K562 (cell line): Measurements from ENCODE around the gene VWA7. TPM values are rescaled to one million over a fixed set of nuclear protein-coding genes. Genes with fewer than 3 reads are reported as not detected.
A peak's percentile ranks its signal among the peaks of the same experiment; 100 is the strongest.

Experiments
- ATAC-seq: fragments of 200-7000 bp; cut with Tn5 transposase; 3 replicates; pipeline ENCODE4 v1.9.1; 2020; ENCODE audit warnings: moderate library complexity
- BruUV-seq: library from RNA; stranded (reverse); fragments of 400-500 nt; replicated peaks from 2 replicates; lab custom pipeline; 2021; lab: Mats Ljungman, UMichigan
- CTCF ChIA-PET: fragments of 300-600 bp; formaldehyde crosslinking; extraction: SDS; loops from one replicate; lab custom pipeline; 2021; ENCODE audit warnings: low intra/inter-chr PET ratio; lab: Yijun Ruan, JAX
- POLR2A ChIA-PET: fragments of 300-600, 350-650 bp; sonication (Branson Sonifier 250); formaldehyde crosslinking; extraction: SDS; loops from one replicate; lab custom pipeline; 2021; ENCODE audit warnings: antibody characterized with exemption, inconsistent platforms; lab: Yijun Ruan, JAX
- DNase-seq, 4 experiments: peaks; one replicate each; pipeline versions ENCODE4 v3.0.0 to v3.0.0-alpha.2; 2011 to 2018; ENCODE audit warnings: low spot score in 3 of 4, mixed read lengths in 3 of 4; ENCODE audit errors: extremely low read depth in 1 of 4
- FAIRE-seq: peaks from 2 replicates; lab custom pipeline; 2011; peaks lifted over from hg19 to GRCh38; lab: Jason Lieb, UNC
- H2AFZ ChIP-seq: 2 replicates; pipeline ENCODE4 v1.6.0; 2011; ENCODE audit warnings: low read depth, low read length, control low read depth, inconsistent platforms
- H3K27ac ChIP-seq: fragments of 200-600 bp; 3 replicates; pipeline ENCODE4 v1.8.0; 2011; ENCODE audit warnings: low read depth, mild to moderate bottlenecking, control low read depth, inconsistent platforms, low read length, moderate library complexity, mixed read lengths; ENCODE audit errors: extremely low read depth
- H3K27me3 ChIP-seq, 2 experiments: fragments of 300-600 bp in 1 of 2; 2 replicates in 1 of 2; 3 replicates in 1 of 2; pipeline versions ENCODE4 v1.6.0 to v1.8.0; 2011; ENCODE audit warnings: inconsistent platforms in 2 of 2, low read length in 2 of 2, mild to moderate bottlenecking in 1 of 2, mixed read lengths in 1 of 2, moderate library complexity in 1 of 2; ENCODE audit not compliant: control insufficient read depth in 2 of 2, insufficient read depth in 2 of 2
- H3K36me3 ChIP-seq: fragments of 300-600 bp; 3 replicates; pipeline ENCODE4 v1.8.0; 2011; ENCODE audit warnings: mild to moderate bottlenecking, low read length, inconsistent platforms; ENCODE audit not compliant: control insufficient read depth, insufficient read depth
- H3K4me1 ChIP-seq, 2 experiments: fragments of 200-600 bp in 1 of 2; replicated peaks in 1 of 2; 2 replicates in 1 of 2; 3 replicates in 1 of 2; pipeline versions ENCODE4 v1.5.1 to v1.8.0; 2011; ENCODE audit warnings: inconsistent platforms in 2 of 2, low read length in 2 of 2, mild to moderate bottlenecking in 1 of 2, mixed read lengths in 1 of 2, moderate library complexity in 1 of 2; ENCODE audit not compliant: control insufficient read depth in 2 of 2, insufficient read depth in 2 of 2
- H3K4me2 ChIP-seq: 2 replicates; pipeline ENCODE4 v1.6.1; 2011; ENCODE audit warnings: low read length, control low read depth, inconsistent platforms, mixed read lengths; ENCODE audit not compliant: insufficient read depth
- H3K4me3 ChIP-seq: fragments of 200-600 bp; sonication (generic), shearing (Covaris generic); 2 replicates; pipeline ENCODE4 v1.5.1; 2016; ENCODE audit warnings: control low read depth, inconsistent platforms
- H3K79me2 ChIP-seq: fragments of 200-600 bp; 3 replicates; pipeline ENCODE4 v1.8.0; 2011; ENCODE audit warnings: low read length, inconsistent platforms; ENCODE audit not compliant: control insufficient read depth, insufficient read depth
- H3K9ac ChIP-seq, 2 experiments: 2 replicates each; pipeline versions ENCODE4 v1.6.0 to v1.6.1; 2011; ENCODE audit warnings: low read depth in 2 of 2, low read length in 2 of 2, control low read depth in 1 of 2, inconsistent platforms in 1 of 2, mild to moderate bottlenecking in 1 of 2, mixed read lengths in 1 of 2; ENCODE audit not compliant: insufficient read depth in 1 of 2
- H3K9me1 ChIP-seq: one replicate; pipeline ENCODE4 v1.6.0; 2011; ENCODE audit warnings: inconsistent platforms, mild to moderate bottlenecking, low read length, moderate library complexity; ENCODE audit not compliant: control insufficient read depth, insufficient read depth
- H3K9me3 ChIP-seq: replicated peaks from 2 replicates; pipeline ENCODE4 v1.5.1; 2011; ENCODE audit warnings: low read depth, low read length, inconsistent platforms; ENCODE audit not compliant: control insufficient read depth, insufficient read depth
- H4K20me1 ChIP-seq: replicated peaks from 2 replicates; pipeline ENCODE4 v1.6.1; 2011; ENCODE audit warnings: low read length, inconsistent platforms, mixed read lengths; ENCODE audit not compliant: control insufficient read depth, insufficient read depth
- ARID3B ChIP-seq: fragments of 250-450 bp; sonication (Bioruptor Pico); IDR thresholded peaks from 2 replicates; pipeline ENCODE4 v1.4.0; 2020; ENCODE audit warnings: borderline replicate concordance
- BRCA1 ChIP-seq, 2 experiments: fragments of 450-650 bp in 1 of 2; sonication (generic) in 1 of 2; formaldehyde crosslinking in 1 of 2; IDR thresholded peaks; 2 replicates each; pipeline versions ENCODE4 v1.5.0 to v1.6.1; 2017 to 2020; ENCODE audit warnings: mild to moderate bottlenecking in 1 of 2, missing genetic modification reagents in 1 of 2
- CC2D1A ChIP-seq: fragments of 450-650 bp; IDR thresholded peaks from 2 replicates; pipeline ENCODE4 v1.6.1; 2017; ENCODE audit warnings: mild to moderate bottlenecking
- GABPB2 ChIP-seq: fragments of 250-450 bp; sonication (Bioruptor Pico); conservative IDR thresholded peaks from 2 replicates; pipeline ENCODE4 v1.5.1; 2021; ENCODE audit warnings: mild to moderate bottlenecking
- POLR2A ChIP-seq: fragments of 450-650 bp; conservative IDR thresholded peaks from 2 replicates; pipeline ENCODE4 v1.6.1; 2016
- POLR2G ChIP-seq: fragments of 200-400 bp; formaldehyde crosslinking; IDR thresholded peaks from 2 replicates; pipeline ENCODE4 v1.6.1; 2017; ENCODE audit warnings: low read depth, mild to moderate bottlenecking, antibody characterized with exemption, low read length, moderate library complexity
- RCOR1 ChIP-seq, 2 experiments: IDR thresholded peaks; 2 replicates each; pipeline ENCODE4 v1.6.1; 2012; ENCODE audit warnings: low read depth in 2 of 2, low read length in 2 of 2, borderline replicate concordance in 1 of 2, improper control_type of control experiment in 1 of 2
- SIN3B ChIP-seq: fragments of 450-650 bp; IDR thresholded peaks from 2 replicates; pipeline ENCODE4 v1.6.1; 2017; ENCODE audit warnings: low read depth, mild to moderate bottlenecking, moderate library complexity
- YBX1 ChIP-seq: fragments of 450-650 bp; IDR thresholded peaks from 2 replicates; pipeline ENCODE4 v1.7.1; 2016; ENCODE audit warnings: mild to moderate bottlenecking
- WGBS: fragments of 100-300 bp; shearing (Covaris generic); methylation state at CpG from one replicate; pipeline ENCODE4 v1.1.6; 2016; ENCODE audit warnings: low coverage, mixed read lengths; ENCODE audit not compliant: insufficient coverage; ENCODE audit errors: missing lambda C conversion rate; 5-methylcytosine and 5-hydroxymethylcytosine counted together
- in situ Hi-C: fragments of 300-500 bp; cut with MboI; formaldehyde crosslinking; loops from 4 replicates; pipeline ENCODE4 v1.15.0; 2018; ENCODE audit warnings: inconsistent platforms, mixed read lengths
- intact Hi-C: fragments of 100-400 bp; cut with micrococcal nuclease; formaldehyde crosslinking; loops from 2 replicates; pipeline ENCODE4 v1.14.2; 2022
- polyA plus RNA-seq, 8 experiments: library from polyadenylated mRNA; depleted of rRNA in 4 of 8; stranded (reverse) in 5 of 8; unstranded in 3 of 8; fragments of >200 nt; fragmentation: Nextera tagmentation in 2 of 8; fragmentation: Illumina TruSeq in 1 of 8; extraction: Ambion mirVana in 2 of 8; extraction: Trizol in 1 of 8; gene quantifications; 2 replicates each; pipeline versions ENCODE4 v1.2.1 to v1.2.3, GENCODE V29; 2011 to 2014; ENCODE audit warnings: inconsistent platforms in 1 of 8, missing spikeins in 1 of 8
- total RNA-seq, 7 experiments: library from RNA; depleted of rRNA in 6 of 7; stranded (reverse); fragments of >200 nt in 6 of 7; fragmentation: Illumina TruSeq in 2 of 7; extraction: Trizol in 2 of 7; gene quantifications; 2 replicates each; pipeline versions ENCODE4 v1.2.1 to v1.2.3, GENCODE V29; 2011 to 2021; ENCODE audit warnings: low replicate concordance in 1 of 7

The VWA7 gene
- total and polyA plus RNA-seq, 9 of the 15 experiments (the other 6 are each of a cell fraction or from before 2014, with no cell fraction given) = 0.18 to 2.9 (median 0.95) TPM

GRCh38 chr6:31762878-31763618 lies 14.1 kb downstream of the VWA7 start (continued):
- TF ChIP-seq GABPB2 (no peak), ARID3B (CRISPR knock-in tag) (no peak), POLR2A (peak; percentile 50; the same call in 1 of the 2 replicates), YBX1 (no peak), SIN3B (no peak), RCOR1 (IDR thresholded peaks at IDR 0.05; ENCODE audit: borderline replicate concordance in 1 of 2, low read depth in 2 of 2, low read length in 2 of 2) (no peak), POLR2G (peak; percentile 69)

- H4K20me1 ChIP-seq = no peaks in the 10 kb centered on the region
- DNase-seq (no peak), ATAC-seq (no peak), FAIRE-seq (no peak)
- H3K27ac ChIP-seq = no peak within 1 kb of the TSS
- peak within 1 kb of the TSS in 1 of 2 experiments; percentile 40; a peak in 2 of 4 replicates for H3K9ac ChIP-seq
- TF ChIP-seq CC2D1A (no peak), BRCA1 (IDR thresholded peaks at IDR 0.05) (no peak), BRCA1 (CRISPR knock-in tag; IDR thresholded peaks at IDR 0.05) (0 out of 2 replicates have a peak, but pooled peaks have one; percentile 29)
- no peak within 1 kb of the TSS for H3K4me3 ChIP-seq
- H3K27me3 ChIP-seq = no peaks in the 10 kb centered on the region
- no peaks in the 10 kb centered on the region for H3K9me3 ChIP-seq
- no TSS peak for BruUV-seq
- H3K79me2 ChIP-seq = no peaks in the 10 kb centered on the region
- POLR2A ChIA-PET = interaction anchor here (0.8 to 4.6 kb wide), 8 partner anchors 10 to 65 kb away, joined by 3 to 29 read pairs (median 4); partner anchors contain the start of genes CLIC1, HSPA1B, MSH5 and VARS1
- in situ Hi-C loops (no loop called here), intact Hi-C loops (no loop called here)
- 52% methylated on average over 4 of the region's 4 CpGs for WGBS
- H3K4me1 ChIP-seq = peaks cover 0 to 20% of the 10 kb centered on the region in 2 experiments; a peak in 3 of 5 replicates
- CTCF ChIA-PET = no interaction called here
- no peaks in the 10 kb centered on the region for H3K9me1 ChIP-seq
- no peak within 1 kb of the TSS for H2AFZ ChIP-seq
- no peak within 1 kb of the TSS for H3K4me2 ChIP-seq
- peaks cover 63% of the 10 kb centered on the region for H3K36me3 ChIP-seq
These were observed 14.8 kb downstream of the VWA7 start, which contains the start of gene SAPCD1 for GRCh38 chr6:31762356-31762755. SAPCD1 (plus strand) TSS chr6:31762656; CDS start chr6:31763055, 399 bp downstream.
